ENCODE results near the gene NCOA7. TPM values are rescaled to one million over a fixed set of nuclear protein-coding genes. Genes with fewer than 3 reads are reported as not detected.

The NCOA7 gene
- total and polyA plus RNA-seq, 4 donors = 8.6 to 40.9 (median 17.6) TPM

DNA sequence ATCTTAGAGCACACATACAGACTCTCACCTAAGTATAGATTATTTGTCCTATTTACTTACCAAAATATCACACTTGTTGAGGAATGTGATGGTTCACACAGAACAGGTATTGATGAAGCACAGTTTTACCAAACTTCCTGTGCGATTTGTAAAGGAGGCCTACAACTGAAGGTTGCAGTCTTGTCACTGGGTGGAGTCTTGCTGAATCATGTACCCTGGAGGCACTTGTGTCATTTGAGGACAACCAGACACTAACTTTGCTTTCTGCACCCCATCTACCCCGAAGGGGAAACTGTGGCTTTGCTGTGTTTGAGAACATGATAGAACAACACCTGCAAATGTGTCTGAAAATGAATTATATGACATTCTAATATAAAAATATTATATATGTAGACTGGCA lies 133.4 kb downstream of the NCOA7 start (continued):
- TF ChIP-seq, protein P1, sequence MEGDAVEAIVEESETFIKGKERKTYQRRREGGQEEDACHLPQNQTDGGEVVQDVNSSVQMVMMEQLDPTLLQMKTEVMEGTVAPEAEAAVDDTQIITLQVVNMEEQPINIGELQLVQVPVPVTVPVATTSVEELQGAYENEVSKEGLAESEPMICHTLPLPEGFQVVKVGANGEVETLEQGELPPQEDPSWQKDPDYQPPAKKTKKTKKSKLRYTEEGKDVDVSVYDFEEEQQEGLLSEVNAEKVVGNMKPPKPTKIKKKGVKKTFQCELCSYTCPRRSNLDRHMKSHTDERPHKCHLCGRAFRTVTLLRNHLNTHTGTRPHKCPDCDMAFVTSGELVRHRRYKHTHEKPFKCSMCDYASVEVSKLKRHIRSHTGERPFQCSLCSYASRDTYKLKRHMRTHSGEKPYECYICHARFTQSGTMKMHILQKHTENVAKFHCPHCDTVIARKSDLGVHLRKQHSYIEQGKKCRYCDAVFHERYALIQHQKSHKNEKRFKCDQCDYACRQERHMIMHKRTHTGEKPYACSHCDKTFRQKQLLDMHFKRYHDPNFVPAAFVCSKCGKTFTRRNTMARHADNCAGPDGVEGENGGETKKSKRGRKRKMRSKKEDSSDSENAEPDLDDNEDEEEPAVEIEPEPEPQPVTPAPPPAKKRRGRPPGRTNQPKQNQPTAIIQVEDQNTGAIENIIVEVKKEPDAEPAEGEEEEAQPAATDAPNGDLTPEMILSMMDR (IDR thresholded peaks at IDR 0.05; ENCODE audit: low read depth, low read length, missing input control) = no peak

DNA sequence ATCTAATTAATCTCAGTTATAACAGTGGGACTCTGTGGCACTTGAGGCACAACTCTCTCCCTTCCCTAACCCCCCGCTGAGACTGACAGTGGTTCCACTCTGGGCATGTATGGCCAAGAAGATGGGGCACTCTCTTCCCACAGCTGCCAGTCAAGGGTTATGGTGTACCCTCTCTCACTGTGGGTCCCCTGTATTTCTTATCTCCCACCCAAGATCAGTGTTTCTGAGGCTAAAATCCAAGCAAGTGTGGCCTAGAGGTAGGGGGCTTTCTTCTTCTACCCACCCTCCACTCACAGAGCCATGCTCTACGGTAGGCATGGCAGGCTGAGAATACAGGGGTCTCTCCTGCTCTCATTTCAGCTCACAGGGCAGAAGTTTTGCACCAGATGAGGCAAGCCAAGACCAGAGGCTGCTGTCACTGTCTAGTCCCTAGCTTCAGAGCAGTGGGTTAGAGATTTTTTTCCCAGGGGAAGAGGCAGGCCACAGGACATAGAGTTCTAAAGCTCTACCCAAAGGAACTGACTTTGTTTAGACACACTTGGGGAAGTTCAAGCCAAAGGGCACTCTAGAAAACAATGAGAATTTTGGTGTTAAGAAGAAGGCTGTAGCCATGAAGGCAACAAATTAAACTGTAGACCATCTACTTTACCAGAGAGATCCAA lies 134.1 kb downstream of the NCOA7 start:
- Histone ChIP-seq H3K36me3 (ENCODE audit: control insufficient read depth in 4 of 4, insufficient read depth in 3 of 4, low read depth in 1 of 4, low read length in 3 of 4) (peaks cover 3 to 68% (median 42%) of the 10 kb centered on the region in 4 donors), H3K4me3 (ENCODE audit: low read depth in 1 of 3, low read length in 3 of 3) (no peak overlapping the region), H3K9ac (ENCODE audit: low read depth in 1 of 2, low read length in 2 of 2) (no peak overlapping the region), H3K9me3 (ENCODE audit: control insufficient read depth in 4 of 4, low read length in 3 of 4) (no peaks in the 10 kb centered on the region), H3K27ac (ENCODE audit: low read depth in 1 of 2, low read length in 2 of 2) (peak overlapping the region in 1 of 2 donors; percentile 8), H3K4me1 (ENCODE audit: control insufficient read depth in 4 of 4, insufficient read depth in 4 of 4, low read length in 3 of 4) (peaks cover 0 to 16% (median 7%) of the 10 kb centered on the region in 4 donors), H3K27me3 (ENCODE audit: control insufficient read depth in 4 of 4, insufficient read depth in 4 of 4, low read length in 3 of 4) (no peaks in the 10 kb centered on the region)
- 95% methylated on average over 2 of the region's 2 CpGs for WGBS
- DNase-seq (ENCODE audit: low spot score) = no peak
- TF ChIP-seq NR2F2 (IDR thresholded peaks at IDR 0.05) (no peak), TAF1 (conservative IDR thresholded peaks at IDR 0.05) (no peak), RAD21 (IDR thresholded peaks at IDR 0.05) (no peak), RXRA (IDR thresholded peaks at IDR 0.05) (no peak), HNF4A (conservative IDR thresholded peaks at IDR 0.05) (no peak), YY1 (IDR thresholded peaks at IDR 0.05) (no peak), HNF4G (IDR thresholded peaks at IDR 0.05) (no peak), FOXA2 (IDR thresholded peaks at IDR 0.05) (no peak), GABPA (IDR thresholded peaks at IDR 0.05 in 1 of 2, conservative IDR thresholded peaks at IDR 0.05 in 1 of 2) (no peak)
- TF ChIP-seq, protein P1 (IDR thresholded peaks at IDR 0.05; ENCODE audit: low read depth, low read length, missing input control) = no peak

DNA sequence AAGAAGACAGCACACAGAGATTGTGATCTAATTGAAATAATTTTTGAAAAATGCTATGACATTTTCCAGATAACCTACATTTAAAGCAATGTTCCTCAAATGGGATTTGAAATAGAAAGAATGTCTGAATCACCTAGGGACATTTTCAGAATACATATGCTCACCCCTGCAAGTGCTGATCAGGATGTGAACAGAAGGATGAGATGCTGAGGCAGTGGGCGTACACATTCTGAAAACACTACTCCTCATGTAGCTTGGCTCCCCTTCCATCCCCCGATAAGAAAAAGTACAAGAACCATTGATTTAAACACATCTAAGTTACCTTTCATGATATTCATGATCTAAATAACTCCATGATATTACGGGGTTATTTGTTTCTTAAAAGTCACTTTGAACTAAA lies 136.0 kb downstream of the NCOA7 start:
- 95% methylated on average over 3 of the region's 3 CpGs for WGBS
- H3K4me1 ChIP-seq (ENCODE audit: control insufficient read depth in 4 of 4, insufficient read depth in 4 of 4, low read length in 3 of 4) = peaks cover 0 to 16% (median 7%) of the 10 kb centered on the region in 4 donors
- TF ChIP-seq GABPA (IDR thresholded peaks at IDR 0.05 in 1 of 2, conservative IDR thresholded peaks at IDR 0.05 in 1 of 2) (no peak), RXRA (IDR thresholded peaks at IDR 0.05) (no peak), FOXA1 (IDR thresholded peaks at IDR 0.05) (no peak), YY1 (IDR thresholded peaks at IDR 0.05) (no peak), NR2F2 (IDR thresholded peaks at IDR 0.05) (no peak), HNF4A (conservative IDR thresholded peaks at IDR 0.05) (no peak), FOXA2 (IDR thresholded peaks at IDR 0.05) (no peak)
- TF ChIP-seq, protein P2, sequence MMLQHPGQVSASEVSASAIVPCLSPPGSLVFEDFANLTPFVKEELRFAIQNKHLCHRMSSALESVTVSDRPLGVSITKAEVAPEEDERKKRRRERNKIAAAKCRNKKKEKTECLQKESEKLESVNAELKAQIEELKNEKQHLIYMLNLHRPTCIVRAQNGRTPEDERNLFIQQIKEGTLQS (IDR thresholded peaks at IDR 0.05) = no peak
- TF ChIP-seq, protein P3, sequence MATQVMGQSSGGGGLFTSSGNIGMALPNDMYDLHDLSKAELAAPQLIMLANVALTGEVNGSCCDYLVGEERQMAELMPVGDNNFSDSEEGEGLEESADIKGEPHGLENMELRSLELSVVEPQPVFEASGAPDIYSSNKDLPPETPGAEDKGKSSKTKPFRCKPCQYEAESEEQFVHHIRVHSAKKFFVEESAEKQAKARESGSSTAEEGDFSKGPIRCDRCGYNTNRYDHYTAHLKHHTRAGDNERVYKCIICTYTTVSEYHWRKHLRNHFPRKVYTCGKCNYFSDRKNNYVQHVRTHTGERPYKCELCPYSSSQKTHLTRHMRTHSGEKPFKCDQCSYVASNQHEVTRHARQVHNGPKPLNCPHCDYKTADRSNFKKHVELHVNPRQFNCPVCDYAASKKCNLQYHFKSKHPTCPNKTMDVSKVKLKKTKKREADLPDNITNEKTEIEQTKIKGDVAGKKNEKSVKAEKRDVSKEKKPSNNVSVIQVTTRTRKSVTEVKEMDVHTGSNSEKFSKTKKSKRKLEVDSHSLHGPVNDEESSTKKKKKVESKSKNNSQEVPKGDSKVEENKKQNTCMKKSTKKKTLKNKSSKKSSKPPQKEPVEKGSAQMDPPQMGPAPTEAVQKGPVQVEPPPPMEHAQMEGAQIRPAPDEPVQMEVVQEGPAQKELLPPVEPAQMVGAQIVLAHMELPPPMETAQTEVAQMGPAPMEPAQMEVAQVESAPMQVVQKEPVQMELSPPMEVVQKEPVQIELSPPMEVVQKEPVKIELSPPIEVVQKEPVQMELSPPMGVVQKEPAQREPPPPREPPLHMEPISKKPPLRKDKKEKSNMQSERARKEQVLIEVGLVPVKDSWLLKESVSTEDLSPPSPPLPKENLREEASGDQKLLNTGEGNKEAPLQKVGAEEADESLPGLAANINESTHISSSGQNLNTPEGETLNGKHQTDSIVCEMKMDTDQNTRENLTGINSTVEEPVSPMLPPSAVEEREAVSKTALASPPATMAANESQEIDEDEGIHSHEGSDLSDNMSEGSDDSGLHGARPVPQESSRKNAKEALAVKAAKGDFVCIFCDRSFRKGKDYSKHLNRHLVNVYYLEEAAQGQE (IDR thresholded peaks at IDR 0.05) = no peak
- TF ChIP-seq, protein P4, sequence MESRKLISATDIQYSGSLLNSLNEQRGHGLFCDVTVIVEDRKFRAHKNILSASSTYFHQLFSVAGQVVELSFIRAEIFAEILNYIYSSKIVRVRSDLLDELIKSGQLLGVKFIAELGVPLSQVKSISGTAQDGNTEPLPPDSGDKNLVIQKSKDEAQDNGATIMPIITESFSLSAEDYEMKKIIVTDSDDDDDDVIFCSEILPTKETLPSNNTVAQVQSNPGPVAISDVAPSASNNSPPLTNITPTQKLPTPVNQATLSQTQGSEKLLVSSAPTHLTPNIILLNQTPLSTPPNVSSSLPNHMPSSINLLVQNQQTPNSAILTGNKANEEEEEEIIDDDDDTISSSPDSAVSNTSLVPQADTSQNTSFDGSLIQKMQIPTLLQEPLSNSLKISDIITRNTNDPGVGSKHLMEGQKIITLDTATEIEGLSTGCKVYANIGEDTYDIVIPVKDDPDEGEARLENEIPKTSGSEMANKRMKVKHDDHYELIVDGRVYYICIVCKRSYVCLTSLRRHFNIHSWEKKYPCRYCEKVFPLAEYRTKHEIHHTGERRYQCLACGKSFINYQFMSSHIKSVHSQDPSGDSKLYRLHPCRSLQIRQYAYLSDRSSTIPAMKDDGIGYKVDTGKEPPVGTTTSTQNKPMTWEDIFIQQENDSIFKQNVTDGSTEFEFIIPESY (IDR thresholded peaks at IDR 0.05) = no peak
- H3K9ac ChIP-seq (ENCODE audit: low read depth in 1 of 2, low read length in 2 of 2) = no peak overlapping the region
- H3K27ac ChIP-seq (ENCODE audit: low read depth in 1 of 2, low read length in 2 of 2) = no peak overlapping the region
- peaks cover 3 to 59% (median 39%) of the 10 kb centered on the region in 4 donors for H3K36me3 ChIP-seq (ENCODE audit: control insufficient read depth in 4 of 4, insufficient read depth in 3 of 4, low read depth in 1 of 4, low read length in 3 of 4)
- DNase-seq (ENCODE audit: low spot score) = no peak
- H3K9me3 ChIP-seq (ENCODE audit: control insufficient read depth in 4 of 4, low read length in 3 of 4) = no peaks in the 10 kb centered on the region
- H3K27me3 ChIP-seq (ENCODE audit: control insufficient read depth in 4 of 4, insufficient read depth in 4 of 4, low read length in 3 of 4) = no peaks in the 10 kb centered on the region
- H3K4me3 ChIP-seq (ENCODE audit: low read depth in 1 of 3, low read length in 3 of 3) = no peak overlapping the region

All from liver (tissue), 9 donors.